Measurements from ENCODE around the gene C16orf87.

C16orf87 gene

GRCh38 chr16:46830417-46830901 is 521 bp downstream of the C16orf87 start:
- Histone ChIP-seq H3K4me1 (ENCODE audit: low read length) (peaks cover 50% of the 10 kb centered on the region), H4K20me1 (ENCODE audit: insufficient read depth, low read length) (peaks cover 33% of the 10 kb centered on the region), H3K79me2 (ENCODE audit: low read length) (peaks cover 55% of the 10 kb centered on the region), H3K27me3 (ENCODE audit: low read depth, low read length) (no peaks in the 10 kb centered on the region), H2AFZ (ENCODE audit: low read depth, low read length) (no peak overlapping the region), H3K9ac (ENCODE audit: low read length) (peak overlapping the region; percentile 98), H3K27ac (ENCODE audit: low read length) (peak overlapping the region; percentile 93), H3K9me3 (ENCODE audit: insufficient read depth, low read length) (no peaks in the 10 kb centered on the region), H3K36me3 (replicated peaks; ENCODE audit: low read depth, low read length) (peaks cover 11% of the 10 kb centered on the region), H3K4me3 (ENCODE audit: low read length) (peak overlapping the region; percentile 95), H3K4me2 (ENCODE audit: low read length) (peak overlapping the region; percentile 85)
- TF ChIP-seq, protein P1, sequence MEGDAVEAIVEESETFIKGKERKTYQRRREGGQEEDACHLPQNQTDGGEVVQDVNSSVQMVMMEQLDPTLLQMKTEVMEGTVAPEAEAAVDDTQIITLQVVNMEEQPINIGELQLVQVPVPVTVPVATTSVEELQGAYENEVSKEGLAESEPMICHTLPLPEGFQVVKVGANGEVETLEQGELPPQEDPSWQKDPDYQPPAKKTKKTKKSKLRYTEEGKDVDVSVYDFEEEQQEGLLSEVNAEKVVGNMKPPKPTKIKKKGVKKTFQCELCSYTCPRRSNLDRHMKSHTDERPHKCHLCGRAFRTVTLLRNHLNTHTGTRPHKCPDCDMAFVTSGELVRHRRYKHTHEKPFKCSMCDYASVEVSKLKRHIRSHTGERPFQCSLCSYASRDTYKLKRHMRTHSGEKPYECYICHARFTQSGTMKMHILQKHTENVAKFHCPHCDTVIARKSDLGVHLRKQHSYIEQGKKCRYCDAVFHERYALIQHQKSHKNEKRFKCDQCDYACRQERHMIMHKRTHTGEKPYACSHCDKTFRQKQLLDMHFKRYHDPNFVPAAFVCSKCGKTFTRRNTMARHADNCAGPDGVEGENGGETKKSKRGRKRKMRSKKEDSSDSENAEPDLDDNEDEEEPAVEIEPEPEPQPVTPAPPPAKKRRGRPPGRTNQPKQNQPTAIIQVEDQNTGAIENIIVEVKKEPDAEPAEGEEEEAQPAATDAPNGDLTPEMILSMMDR (IDR thresholded peaks at IDR 0.05; ENCODE audit: low read depth, low read length): no peak
- no peak for TF ChIP-seq EZH2phosphoT487 (IDR thresholded peaks at IDR 0.05; ENCODE audit: low read depth)

- H3K27me3 ChIP-seq (ENCODE audit: low read depth, low read length): no peaks in the 10 kb centered on the region
- H3K79me2 ChIP-seq (ENCODE audit: low read length): peaks cover 70% of the 10 kb centered on the region
- no peaks in the 10 kb centered on the region for H3K9me3 ChIP-seq (ENCODE audit: insufficient read depth, low read length)
- peak overlapping the region; percentile 95 for H3K4me3 ChIP-seq (ENCODE audit: low read length)
- peak overlapping the region; percentile 93 for H3K27ac ChIP-seq (ENCODE audit: low read length)
- peak overlapping the region; percentile 85 for H3K4me2 ChIP-seq (ENCODE audit: low read length)
- peak overlapping the region; percentile 98 for H3K9ac ChIP-seq (ENCODE audit: low read length)
- H3K4me1 ChIP-seq (ENCODE audit: low read length): peaks cover 45% of the 10 kb centered on the region
- peaks cover 16% of the 10 kb centered on the region for H3K36me3 ChIP-seq (replicated peaks; ENCODE audit: low read depth, low read length)
- TF ChIP-seq EZH2phosphoT487 (IDR thresholded peaks at IDR 0.05; ENCODE audit: low read depth): no peak
- TF ChIP-seq, protein P1 (IDR thresholded peaks at IDR 0.05; ENCODE audit: low read depth, low read length): no peak
- no peak overlapping the region for H2AFZ ChIP-seq (ENCODE audit: low read depth, low read length)
- peaks cover 43% of the 10 kb centered on the region for H4K20me1 ChIP-seq (ENCODE audit: insufficient read depth, low read length)
Observed at GRCh38 chr16:46828943-46829342, 2.0 kb downstream of the C16orf87 start.

DNA sequence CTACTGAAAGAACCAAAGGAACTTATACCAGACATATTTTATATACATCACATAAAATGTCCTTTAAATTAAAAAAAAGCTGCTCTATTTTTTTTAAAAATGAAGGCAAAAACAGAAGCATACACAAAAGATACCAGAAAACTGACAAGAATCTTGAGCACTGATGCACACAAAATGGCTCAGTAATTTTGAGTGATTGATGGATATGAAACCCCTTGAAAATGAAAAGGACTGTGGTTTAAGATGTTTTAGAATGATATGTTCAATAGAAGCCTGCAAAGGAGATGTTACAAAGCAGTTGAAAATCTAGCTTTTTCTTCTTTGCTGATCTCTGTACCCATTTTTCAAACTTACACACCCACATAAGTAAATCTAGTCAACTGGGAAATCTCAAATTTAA is 2.7 kb downstream of the C16orf87 start:
- Histone ChIP-seq H3K4me3 (ENCODE audit: low read length) (peak overlapping the region; percentile 95), H3K4me2 (ENCODE audit: low read length) (peak overlapping the region; percentile 85), H3K9me3 (ENCODE audit: insufficient read depth, low read length) (no peaks in the 10 kb centered on the region), H3K9ac (ENCODE audit: low read length) (no peak overlapping the region), H3K36me3 (replicated peaks; ENCODE audit: low read depth, low read length) (peaks cover 22% of the 10 kb centered on the region), H3K79me2 (ENCODE audit: low read length) (peaks cover 77% of the 10 kb centered on the region), H4K20me1 (ENCODE audit: insufficient read depth, low read length) (peaks cover 48% of the 10 kb centered on the region), H3K27ac (ENCODE audit: low read length) (peak overlapping the region; percentile 6; the same call in 1 of the 2 replicates), H3K27me3 (ENCODE audit: low read depth, low read length) (no peaks in the 10 kb centered on the region), H3K4me1 (ENCODE audit: low read length) (peaks cover 51% of the 10 kb centered on the region), H2AFZ (ENCODE audit: low read depth, low read length) (no peak overlapping the region)
- TF ChIP-seq EZH2phosphoT487 (IDR thresholded peaks at IDR 0.05; ENCODE audit: low read depth): no peak
- TF ChIP-seq, protein P1 (IDR thresholded peaks at IDR 0.05; ENCODE audit: low read depth, low read length): no peak

DNA sequence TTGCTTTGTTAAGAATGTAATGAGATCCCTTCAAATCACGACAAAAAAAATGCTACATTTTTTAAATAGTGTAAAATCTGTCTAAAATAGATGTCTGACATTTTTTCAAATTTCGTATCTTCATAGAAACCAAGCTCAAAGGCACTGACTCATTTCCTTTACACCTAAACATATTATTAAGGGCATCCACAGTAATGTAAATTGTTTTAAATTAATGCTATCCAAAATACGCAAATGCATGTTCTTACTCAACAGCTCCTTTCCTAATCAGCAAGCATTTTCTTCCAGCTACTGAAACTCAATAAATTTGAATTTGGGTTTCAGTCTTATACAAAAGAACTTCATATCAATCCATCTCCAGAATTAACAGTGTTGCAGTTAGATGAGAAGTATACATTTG is 4.3 kb downstream of the C16orf87 start:
- Histone ChIP-seq H3K4me1 (ENCODE audit: low read length) (peaks cover 67% of the 10 kb centered on the region), H3K79me2 (ENCODE audit: low read length) (peaks cover 93% of the 10 kb centered on the region), H3K9ac (ENCODE audit: low read length) (peak overlapping the region; percentile 21), H3K4me2 (ENCODE audit: low read length) (peak overlapping the region; percentile 74), H3K36me3 (replicated peaks; ENCODE audit: low read depth, low read length) (peaks cover 26% of the 10 kb centered on the region), H2AFZ (ENCODE audit: low read depth, low read length) (no peak overlapping the region), H3K4me3 (ENCODE audit: low read length) (peak overlapping the region; percentile 48), H3K9me3 (ENCODE audit: insufficient read depth, low read length) (no peaks in the 10 kb centered on the region), H3K27me3 (ENCODE audit: low read depth, low read length) (no peaks in the 10 kb centered on the region), H4K20me1 (ENCODE audit: insufficient read depth, low read length) (peaks cover 63% of the 10 kb centered on the region), H3K27ac (ENCODE audit: low read length) (peak overlapping the region; percentile 9; the same call in 1 of the 2 replicates)
- TF ChIP-seq, protein P1 (IDR thresholded peaks at IDR 0.05; ENCODE audit: low read depth, low read length): no peak
- TF ChIP-seq EZH2phosphoT487 (IDR thresholded peaks at IDR 0.05; ENCODE audit: low read depth): no peak
